ENCODE measurements around the gene MEF2D. TPM values are rescaled to one million over a fixed set of nuclear protein-coding genes. Genes with fewer than 3 reads are reported as not detected.

MEF2D gene
- total RNA-seq, 1 donor from 2014 or later, result 37.8 TPM

DNA sequence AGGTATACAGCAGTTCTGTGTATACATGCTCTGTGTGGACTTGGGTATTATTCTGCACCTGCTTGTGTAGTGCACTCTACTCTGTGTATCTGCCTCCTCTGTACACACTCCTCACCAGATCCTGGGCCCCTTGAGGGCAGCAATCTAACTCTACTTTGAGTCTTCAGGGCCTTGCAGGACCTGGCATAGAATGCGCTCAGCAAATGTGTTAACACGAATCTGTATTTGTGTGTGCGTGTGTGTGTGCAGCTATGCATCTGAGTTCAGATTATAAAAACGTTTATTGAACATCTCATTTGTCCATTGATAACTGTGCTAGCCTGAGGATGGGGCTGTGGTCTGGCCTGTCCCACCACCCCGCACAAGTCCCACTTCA lies 3.9 kb upstream of the MEF2D start:
- Mint-ChIP-seq H3K9me3 (no peaks in the 10 kb centered on the region), H3K27ac (peak overlapping the region; percentile 99), H3K4me3 (peak overlapping the region; percentile 55), H3K36me3 (no peaks in the 10 kb centered on the region), H3K27me3 (ENCODE audit: low read depth) (no peaks in the 10 kb centered on the region), H3K4me1 (peaks cover 44% of the 10 kb centered on the region)
- DNase-seq (ENCODE audit: low spot score in 2 of 2, unreplicated experiment in 2 of 2), result no peak
- TF ChIP-seq, protein P1, sequence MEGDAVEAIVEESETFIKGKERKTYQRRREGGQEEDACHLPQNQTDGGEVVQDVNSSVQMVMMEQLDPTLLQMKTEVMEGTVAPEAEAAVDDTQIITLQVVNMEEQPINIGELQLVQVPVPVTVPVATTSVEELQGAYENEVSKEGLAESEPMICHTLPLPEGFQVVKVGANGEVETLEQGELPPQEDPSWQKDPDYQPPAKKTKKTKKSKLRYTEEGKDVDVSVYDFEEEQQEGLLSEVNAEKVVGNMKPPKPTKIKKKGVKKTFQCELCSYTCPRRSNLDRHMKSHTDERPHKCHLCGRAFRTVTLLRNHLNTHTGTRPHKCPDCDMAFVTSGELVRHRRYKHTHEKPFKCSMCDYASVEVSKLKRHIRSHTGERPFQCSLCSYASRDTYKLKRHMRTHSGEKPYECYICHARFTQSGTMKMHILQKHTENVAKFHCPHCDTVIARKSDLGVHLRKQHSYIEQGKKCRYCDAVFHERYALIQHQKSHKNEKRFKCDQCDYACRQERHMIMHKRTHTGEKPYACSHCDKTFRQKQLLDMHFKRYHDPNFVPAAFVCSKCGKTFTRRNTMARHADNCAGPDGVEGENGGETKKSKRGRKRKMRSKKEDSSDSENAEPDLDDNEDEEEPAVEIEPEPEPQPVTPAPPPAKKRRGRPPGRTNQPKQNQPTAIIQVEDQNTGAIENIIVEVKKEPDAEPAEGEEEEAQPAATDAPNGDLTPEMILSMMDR (IDR thresholded peaks at IDR 0.05; ENCODE audit: unreplicated experiment), result no peak

- H3K4me1 Mint-ChIP-seq, result peaks cover 49% of the 10 kb centered on the region
These were observed 3.3 kb upstream of the MEF2D start for GRCh38 chr1:156503698-156504437.

GRCh38 chr1:156502894-156503697 lies 2.5 kb upstream of the MEF2D start:
- peak in 1 of 2 experiments; percentile 54 for DNase-seq (ENCODE audit: low spot score in 2 of 2, unreplicated experiment in 2 of 2)
- peak overlapping the region; percentile 99 for H3K27ac Mint-ChIP-seq
- peaks cover 56% of the 10 kb centered on the region for H3K4me1 Mint-ChIP-seq
- H3K27me3 Mint-ChIP-seq (ENCODE audit: low read depth), result no peaks in the 10 kb centered on the region
- no peaks in the 10 kb centered on the region for H3K36me3 Mint-ChIP-seq
- TF ChIP-seq, protein P1 (IDR thresholded peaks at IDR 0.05; ENCODE audit: unreplicated experiment), result no peak
- no peak overlapping the region for H3K4me3 Mint-ChIP-seq
- H3K9me3 Mint-ChIP-seq, result no peaks in the 10 kb centered on the region

More at GRCh38 chr1:156503698-156504437, 3.3 kb upstream of the MEF2D start:
- TF ChIP-seq, protein P1 (IDR thresholded peaks at IDR 0.05; ENCODE audit: unreplicated experiment), result no peak
- H3K36me3 Mint-ChIP-seq, result no peaks in the 10 kb centered on the region
- H3K4me3 Mint-ChIP-seq, result peak overlapping the region; percentile 55
- H3K9me3 Mint-ChIP-seq, result no peaks in the 10 kb centered on the region
- H3K27ac Mint-ChIP-seq, result peak overlapping the region; percentile 99
- no peaks in the 10 kb centered on the region for H3K27me3 Mint-ChIP-seq (ENCODE audit: low read depth)
- no peak for DNase-seq (ENCODE audit: low spot score in 2 of 2, unreplicated experiment in 2 of 2)

DNA sequence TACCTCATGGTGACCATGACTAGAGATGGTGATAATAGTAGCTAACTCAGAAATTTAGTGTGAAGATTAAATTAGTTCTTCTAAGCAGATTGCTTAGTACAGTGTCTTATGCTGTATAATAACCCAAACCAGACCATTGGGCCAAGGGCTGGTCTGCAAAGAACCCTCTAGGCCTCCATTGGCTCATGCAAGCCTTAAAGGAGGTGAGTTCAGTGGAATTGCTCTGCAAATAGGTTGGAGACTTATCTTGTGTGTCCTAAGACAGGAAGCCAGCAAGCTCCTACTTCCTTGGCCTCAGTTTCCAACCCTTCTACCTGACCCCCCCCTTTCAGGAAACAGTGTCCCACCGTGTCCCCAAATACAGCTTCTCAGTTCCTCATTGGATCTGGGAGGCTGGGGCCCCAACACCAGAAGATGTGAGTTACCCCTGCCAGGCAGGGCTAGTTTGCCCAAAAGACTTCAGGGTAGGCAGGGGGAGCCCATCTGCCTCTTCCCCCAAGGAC lies 1.9 kb upstream of the MEF2D start:
- TF ChIP-seq, protein P1 (IDR thresholded peaks at IDR 0.05; ENCODE audit: unreplicated experiment), result no peak
- Mint-ChIP-seq H3K27me3 (ENCODE audit: low read depth) (no peaks in the 10 kb centered on the region), H3K4me3 (peak overlapping the region; percentile 66), H3K36me3 (no peaks in the 10 kb centered on the region), H3K9me3 (no peaks in the 10 kb centered on the region), H3K4me1 (peaks cover 62% of the 10 kb centered on the region), H3K27ac (peak overlapping the region; percentile 99)
- no peak for DNase-seq (ENCODE audit: low spot score in 2 of 2, unreplicated experiment in 2 of 2)

DNA sequence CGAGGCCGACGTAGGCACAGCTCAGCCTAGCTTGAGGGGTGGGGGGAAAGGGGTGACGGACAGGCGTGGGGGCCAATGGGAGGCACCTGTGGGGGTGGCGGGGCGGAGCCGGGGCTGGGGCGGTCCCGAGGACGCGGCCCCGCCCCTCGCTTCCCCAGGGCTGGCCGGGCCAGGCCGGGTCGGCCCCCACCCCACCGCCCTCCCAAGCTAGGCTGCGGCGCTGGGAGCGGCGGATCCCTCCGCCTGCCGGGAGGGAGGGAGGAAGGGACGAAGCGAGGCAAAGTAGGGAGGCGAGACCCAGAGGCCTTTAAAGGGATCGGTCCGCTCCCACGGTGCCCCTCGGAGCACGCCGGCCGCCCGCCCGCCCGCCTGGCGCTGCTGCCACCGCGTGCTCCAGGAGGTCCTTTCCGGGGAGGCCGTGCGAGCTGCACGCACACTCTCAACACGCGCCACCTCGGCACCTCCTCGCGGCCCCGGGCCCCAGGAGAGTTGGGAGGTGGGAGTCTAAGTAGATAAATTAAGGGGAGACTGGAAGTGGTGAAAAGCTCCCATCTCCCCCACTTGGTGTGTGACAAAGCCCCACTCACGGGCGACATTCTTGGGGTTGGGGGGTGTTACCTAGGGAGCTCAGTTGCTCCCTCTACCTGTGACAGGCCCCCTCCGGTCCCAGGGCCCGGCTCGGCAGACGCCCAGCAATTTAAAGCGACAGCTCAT lies 375 bp upstream of the MEF2D start:
- DNase-seq (ENCODE audit: low spot score in 2 of 2, unreplicated experiment in 2 of 2), result peak; percentile 96
- Mint-ChIP-seq H3K27ac (peak overlapping the region; percentile 99), H3K4me1 (peaks cover 74% of the 10 kb centered on the region), H3K4me3 (peak overlapping the region; percentile 87), H3K9me3 (no peaks in the 10 kb centered on the region), H3K36me3 (no peaks in the 10 kb centered on the region), H3K27me3 (ENCODE audit: low read depth) (no peaks in the 10 kb centered on the region)
- TF ChIP-seq, protein P1 (IDR thresholded peaks at IDR 0.05; ENCODE audit: unreplicated experiment), result peak; percentile 18

Data from mesothelial cell of epicardium (in vitro differentiated cells).